Activated CD8-positive, alpha-beta memory T cell treated with anti-CD3 and anti-CD28 coated beads, Interleukin-2, amount 50 U/mL, for 24 hours (primary cell): ENCODE results near the gene GRIP2.

Source experiments
- DNase-seq: peaks from one replicate; pipeline ENCODE4 v3.0.0-alpha.2; 2020; ENCODE audit errors: extremely low read depth

GRIP2 gene

DNA sequence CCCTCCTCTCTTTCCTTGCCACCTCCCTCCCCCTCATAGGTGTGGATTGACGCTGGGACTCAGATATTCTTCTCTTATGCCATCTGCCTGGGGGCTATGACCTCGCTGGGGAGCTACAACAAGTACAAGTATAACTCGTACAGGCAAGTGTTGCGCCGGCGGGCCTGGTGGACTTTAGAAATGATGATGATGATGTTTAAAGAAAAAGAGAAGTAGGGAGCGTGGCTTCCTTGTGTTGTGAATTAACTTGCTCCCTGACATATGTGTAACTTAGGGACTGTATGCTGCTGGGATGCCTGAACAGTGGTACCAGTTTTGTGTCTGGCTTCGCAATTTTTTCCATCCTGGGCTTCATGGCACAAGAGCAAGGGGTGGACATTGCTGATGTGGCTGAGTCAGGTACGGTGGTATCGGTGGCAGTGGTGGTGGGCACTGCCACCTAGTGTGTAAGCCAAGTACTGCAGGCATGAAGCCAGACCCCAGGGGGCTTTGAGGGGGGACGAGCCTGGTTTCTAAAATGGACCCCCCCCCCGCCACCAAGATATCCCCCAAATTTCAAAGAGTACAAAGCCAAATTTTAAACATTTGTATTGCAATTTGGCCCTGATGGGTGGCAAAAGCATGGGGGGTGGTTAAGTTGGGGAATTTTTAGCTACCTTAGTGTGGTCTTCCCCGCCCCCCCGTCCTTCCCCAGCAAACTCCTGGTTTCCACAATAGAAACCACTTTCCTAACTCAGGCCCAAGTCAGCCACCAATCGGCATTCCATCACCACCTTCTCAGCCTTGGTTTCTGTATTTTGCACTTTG, 72.1 kb downstream of the GRIP2 start:
- DNase-seq, result no peak

DNA sequence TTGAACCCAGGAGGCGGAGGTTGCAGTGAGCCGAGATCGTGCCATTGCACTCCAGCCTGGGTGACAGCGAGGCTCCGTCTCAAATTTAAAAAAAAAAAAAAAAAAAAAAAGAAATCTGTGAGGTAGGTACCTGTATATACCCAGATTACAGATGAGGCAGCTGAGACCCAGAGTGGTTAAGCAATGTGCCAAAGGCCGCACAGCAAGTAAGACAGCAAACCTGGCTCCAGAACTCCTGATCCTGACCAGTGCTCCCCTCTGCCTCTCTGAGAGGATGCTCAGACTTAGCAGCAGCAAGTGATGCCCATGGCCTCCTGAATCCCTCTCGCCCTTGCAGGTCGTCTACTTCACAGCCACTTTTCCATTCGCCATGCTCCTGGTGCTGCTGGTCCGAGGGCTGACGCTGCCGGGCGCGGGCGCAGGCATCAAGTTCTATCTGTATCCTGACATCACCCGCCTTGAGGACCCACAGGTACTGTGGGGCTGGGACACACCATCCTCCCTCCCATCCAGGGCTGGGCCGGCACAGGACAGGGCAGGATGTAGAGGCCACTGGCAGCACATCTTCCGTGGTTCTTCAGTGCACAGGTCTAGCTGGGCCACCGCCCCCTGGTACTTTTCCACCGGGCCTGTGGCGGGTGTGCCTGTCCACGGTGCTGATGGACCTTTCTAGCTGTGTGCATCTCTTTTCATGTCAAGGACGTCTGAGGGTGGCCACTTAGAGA, 73.8 kb downstream of the GRIP2 start:
- no peak for DNase-seq

DNA sequence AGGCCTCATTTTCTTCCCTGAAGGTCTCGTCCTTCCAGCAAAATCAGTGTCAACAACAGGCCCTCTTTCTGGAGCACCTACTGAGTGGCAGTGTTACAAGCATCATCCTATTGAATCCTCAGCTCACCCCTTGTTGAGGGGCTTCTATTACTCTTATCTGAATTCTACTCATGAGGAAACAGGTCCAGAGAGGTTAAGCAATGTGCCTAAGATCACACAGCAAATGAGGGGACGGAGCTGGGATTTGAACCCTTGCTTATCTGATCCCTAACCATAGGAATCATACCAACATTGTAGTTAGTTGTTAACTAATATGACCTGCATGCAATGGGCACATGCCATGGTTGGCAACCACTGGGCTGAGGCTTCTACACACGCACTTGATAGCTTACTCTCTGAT, 74.7 kb downstream of the GRIP2 start:
- no peak for DNase-seq

DNA sequence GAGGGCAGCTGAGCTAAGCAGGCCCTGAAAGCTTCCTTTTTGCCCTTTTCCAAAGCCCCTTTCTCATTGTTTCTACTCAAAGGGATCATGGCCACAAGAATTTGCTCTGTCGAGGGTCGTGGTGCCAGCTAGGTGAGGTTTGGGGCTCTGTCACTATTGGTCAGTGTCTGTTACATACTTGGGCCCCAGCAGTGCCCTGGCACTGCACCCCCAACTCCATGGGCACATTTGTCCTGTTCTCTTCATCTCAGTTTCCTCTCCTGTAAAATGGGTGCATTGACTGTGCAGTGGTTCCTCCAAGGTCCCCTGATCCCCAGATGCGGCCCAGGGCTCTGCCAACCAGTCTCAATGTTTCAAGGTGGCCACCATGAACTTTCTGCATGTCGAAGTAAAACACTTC, 75.6 kb downstream of the GRIP2 start:
- DNase-seq, result no peak

DNA sequence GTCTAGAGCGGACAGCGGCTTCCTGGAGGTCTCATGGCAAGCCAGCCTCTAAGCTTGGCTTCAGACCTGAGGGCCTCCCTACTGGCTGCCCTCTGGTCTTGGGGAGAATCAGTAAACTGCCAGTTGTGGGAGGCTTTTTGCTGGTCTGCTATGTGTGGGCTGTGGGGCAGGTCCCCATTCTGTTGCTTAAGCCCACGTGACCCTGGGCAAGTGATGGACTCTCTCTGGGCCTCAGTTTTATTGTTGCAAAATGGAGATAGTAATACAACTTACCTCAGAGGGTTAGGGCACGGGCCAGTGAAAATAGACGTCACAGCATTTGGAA, 76.0 kb downstream of the GRIP2 start:
- DNase-seq, result no peak

DNA sequence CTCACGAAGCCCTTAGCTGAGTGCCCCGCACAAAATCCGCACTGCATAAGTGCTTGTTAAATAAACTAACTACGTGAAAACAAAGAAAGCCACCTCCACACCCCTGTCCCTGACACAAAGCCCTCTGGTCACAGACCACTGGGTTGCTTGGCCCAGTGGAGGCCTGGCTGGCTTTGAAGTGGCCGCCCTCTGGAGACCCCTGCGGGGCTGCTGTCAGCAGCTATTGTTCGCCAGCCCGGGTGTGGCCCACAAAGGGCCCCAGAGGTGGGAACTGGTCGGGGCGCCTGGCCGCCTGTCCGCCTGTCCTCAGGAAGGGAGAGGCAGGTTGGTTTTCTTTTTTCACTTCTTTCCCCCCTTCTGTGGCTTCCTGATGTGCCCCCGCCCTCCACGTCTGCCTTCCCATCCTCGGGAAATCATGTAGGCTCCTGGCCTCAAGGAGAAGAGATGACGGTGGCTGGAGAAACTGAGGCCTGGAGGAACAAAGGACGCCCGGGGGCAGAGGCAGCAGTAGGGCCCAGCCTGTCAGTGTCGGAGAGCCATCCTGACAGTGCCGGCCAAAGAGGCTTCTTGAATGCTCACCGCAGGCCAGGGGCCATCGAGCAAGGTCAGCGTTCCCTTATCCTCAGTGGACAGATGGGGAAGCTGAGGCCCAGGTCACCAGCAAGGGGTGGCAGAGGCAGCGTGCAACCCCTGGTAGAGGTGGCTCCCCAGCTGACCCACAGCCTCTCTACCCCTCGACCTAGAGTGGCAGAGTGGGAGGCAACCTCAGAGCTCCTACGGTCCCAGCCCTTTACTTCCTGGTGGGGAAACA, 76.6 kb downstream of the GRIP2 start:
- DNase-seq, result no peak

DNA sequence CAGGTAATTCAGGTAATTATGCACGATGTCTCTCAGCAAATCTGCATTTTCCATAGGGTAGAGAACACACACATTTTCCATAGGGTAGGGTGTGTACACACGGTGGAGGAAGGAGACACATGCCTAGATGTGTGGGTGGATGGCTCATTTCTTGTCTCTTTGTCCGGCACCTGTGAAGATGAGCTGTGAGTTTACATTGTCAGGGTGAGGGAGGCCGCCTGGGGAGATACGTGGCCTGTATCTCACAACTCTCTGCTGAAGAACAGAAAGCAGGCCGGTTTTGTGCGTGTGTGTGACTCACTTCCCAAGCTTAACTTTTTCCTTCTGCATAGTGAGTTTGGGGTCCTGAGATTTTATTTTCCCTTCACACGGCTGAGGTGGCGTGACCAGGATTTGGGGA, 77.4 kb downstream of the GRIP2 start:
- DNase-seq, result no peak

DNA sequence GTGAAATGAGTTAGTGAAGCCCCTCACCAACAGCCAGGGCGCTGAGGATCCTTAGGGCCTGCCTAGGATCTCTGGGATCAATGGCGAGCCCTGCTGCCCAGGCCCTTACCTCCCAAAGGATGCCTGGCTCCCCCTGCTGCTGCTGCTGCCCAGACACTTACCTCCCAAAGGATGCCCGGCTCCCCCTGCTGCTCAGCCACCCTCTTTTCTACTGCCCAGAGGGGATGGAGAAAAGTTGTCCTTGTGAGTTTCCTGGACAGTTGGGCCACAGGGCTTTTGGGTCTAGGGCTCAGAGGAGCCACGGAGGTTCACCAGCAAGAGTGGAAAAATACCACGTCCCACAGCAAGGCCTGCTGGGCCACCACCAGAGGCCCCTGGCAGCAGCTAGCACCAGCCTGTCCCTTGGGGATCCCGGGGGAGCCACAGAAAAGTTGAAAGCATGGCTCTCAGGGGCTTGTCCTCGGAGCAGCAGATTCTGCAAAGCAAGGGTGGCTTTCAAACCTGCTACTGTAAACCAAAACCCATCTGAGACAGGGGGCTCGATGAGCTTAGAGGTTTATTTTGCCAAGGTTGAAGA, 78.3 kb downstream of the GRIP2 start:
- DNase-seq, result no peak

DNA sequence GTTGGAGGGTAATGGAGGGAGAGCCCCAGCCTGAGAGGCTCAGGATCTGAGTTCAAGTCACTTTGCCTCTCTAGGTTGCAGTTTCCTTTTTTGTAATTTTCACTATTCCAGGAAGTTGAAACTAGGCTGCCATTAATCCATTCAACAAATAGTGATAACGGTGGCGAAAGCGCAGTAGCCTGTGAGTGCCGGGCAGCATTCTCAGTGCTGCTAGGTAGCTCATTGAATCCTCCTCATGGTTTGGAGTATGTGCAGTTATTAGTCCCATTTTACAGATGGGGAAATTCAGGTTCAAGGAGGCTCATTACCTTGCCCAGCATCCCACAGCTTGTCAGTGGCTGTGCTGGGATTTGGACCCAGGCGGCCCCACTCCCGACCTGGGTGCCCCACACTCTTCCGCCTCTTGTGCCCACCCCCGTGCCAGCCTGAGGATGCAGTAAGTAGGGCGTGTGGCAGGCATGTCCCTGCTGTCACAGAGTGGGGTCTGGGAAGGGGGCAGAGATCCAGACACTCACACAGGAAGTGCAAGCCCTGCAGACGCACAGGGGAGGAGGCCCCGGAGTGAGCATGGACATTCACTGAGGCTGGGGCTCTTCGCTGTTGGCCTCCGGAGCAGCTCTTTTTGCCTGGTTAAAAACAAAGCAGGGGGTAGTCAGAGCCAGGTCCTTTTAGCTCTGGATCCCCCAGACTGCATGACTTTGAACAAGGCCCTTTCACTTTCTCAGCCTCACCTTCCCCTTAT, 79.0 kb downstream of the GRIP2 start:
- DNase-seq, result no peak

DNA sequence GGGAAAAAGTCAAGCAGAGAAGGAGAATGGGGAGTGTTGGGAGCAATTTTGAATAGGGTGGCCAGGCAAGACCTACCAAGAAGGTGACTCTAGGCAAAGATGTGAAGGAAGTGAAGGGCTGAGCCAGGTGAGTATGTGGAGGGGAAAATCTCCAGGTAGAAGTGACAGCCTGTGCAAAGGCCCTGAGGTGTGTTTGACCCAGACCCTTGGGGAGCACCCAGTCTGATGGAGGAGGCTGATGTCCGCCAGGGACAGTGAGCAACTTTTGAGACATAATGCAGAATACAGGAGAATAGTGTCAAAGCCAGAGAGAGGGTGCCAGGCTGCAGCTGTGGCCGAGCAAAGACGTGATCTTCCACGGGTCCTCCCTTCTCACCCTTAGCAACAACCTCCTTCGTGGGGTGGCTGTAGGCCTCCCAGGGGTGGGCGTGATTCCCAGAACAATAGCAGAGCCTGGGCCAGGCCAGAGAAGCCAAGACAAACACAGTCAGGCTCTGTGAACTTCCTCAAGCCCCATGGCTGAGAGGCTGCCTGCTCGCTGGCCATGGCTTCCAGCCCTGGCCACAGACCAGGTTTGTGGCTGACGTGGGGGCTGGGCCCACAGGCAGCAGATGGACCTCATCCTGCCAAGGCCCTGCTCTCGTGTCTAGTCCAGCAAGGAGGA, 79.7 kb downstream of the GRIP2 start:
- no peak for DNase-seq

DNA sequence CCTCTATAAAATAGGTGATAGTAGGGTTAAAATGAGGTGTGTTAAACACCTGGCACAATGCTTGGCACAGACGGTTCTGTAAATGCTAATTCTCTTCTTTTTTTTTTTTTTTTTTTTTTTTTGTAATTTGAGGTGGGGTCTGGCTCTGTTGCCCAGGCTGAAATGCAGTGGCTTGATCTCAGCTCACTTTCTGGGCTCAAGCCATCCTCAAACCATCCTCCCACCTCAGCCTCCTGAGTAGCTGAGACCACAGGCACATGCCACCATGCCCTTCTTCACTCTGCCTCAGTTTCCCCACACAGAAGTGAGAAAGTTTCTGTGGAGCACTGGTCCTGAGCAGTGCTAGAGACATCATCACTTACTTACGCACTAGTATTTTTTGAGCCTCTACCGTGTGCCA, 80.4 kb downstream of the GRIP2 start:
- DNase-seq, result no peak

DNA sequence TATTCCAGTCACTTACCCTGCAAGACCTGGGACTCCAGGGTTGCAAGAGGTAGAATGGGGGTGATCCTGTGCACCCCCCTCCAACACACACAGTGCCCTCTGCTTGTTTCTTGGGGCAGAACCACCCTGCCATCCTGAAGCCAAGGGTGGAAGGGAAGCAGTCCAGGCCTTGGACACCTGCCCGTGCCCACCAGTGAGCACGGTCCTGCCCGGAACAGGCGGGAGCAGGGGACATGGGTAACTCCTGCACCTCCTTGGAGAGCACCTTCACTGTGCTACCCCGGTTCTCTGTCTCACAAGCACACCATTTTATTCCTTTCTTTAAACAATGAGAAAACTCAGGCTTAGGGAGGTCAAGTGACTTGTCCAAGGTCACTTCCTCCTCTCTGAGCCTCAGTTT, 80.8 kb downstream of the GRIP2 start:
- DNase-seq, result no peak

DNA sequence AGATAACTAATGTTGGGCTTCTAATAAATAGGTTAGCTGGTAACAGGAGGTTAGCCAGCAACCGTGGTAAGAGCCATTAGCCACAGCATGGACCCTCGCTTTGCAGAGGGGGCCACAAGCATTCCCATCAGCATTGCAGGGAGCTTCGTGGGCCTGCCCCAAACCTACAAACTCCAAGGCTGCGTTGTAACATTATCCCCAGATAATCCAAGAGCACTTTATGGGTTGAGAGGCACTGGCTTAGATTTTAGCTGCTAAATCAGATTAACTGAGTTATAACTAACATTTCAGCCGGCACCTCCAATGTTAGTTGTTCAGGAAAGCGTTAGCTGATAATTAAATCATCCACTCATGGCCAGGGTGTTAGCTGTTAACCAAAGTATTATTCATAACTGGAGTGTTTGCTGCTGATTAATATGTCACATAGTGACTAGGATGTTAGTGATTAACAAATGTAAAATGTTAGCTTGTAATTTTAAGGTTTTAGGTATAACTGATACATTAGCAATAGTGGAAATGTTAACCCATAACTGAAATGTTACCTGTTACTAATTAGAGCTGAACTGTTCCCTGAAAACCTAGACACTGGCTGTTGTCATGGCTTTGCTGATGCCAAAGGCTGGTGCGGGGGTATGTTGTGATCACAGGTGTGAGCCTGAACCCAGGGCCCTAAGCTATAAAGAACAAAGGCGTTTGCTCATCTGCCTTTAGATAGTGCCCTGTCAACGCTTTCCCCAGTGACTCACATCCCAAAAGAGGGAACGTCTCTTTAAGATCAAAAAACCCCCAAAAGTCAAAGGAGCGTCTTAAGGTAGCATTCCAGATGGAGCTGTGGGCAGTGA, 81.5 kb downstream of the GRIP2 start:
- no peak for DNase-seq

DNA sequence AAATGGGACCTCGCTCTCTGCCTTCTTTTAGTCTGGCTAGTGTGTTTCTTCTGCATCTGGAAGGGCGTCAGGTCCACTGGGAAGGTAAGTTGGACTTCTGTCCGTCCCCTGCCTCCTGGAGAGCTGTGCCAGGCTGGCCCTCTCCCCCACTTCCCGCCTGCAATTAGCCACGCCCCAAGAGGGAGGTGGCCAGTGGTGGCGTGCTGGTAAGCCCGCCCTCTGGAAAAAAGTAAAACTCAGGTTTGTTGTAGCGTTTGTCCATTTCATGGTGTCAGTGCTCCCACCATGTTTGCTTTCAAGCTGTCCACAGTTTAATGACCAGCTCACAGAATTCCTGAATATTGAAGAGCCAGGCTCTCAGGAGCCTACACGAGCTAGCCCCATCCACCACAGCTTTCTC, 82.1 kb downstream of the GRIP2 start:
- DNase-seq, result no peak

DNA sequence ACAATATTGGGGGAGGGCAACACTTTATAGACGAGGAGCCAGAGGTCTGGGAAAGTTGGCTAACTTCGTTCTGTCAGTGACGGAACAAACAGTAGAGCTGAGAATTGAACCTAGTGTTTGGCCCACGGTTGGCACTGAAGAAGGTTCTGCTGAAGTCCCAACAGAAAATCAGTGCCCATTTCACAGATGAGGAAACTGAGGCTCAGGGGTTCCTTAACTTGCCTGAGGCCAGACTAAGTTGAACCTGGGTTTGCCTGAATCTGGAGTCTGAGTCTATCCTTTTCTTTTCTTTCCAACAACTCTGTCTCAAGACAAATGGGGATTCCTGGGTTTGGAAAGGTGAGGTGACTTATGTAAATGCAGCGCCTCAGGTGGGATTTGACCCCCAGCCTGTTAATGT, 82.7 kb downstream of the GRIP2 start:
- no peak for DNase-seq

DNA sequence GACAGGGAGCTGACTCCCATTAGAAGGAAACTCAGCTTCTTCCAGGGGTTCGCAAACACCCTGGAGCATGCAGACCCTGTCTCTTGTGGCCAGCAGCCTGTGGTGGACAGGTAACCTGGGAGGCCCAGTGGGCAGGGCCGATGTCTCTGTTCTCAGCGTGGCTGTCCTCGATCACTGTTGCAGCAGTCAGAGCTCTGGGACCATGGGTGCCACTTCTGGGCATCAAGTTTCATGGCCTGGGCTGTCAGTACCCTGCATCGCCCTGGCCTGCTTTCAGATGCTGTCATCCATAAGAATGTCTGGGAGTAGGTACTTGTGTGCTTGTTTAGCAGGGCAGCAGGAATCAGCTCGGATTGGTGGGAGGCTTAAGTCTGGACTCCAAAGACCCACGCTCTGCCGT, 83.3 kb downstream of the GRIP2 start:
- no peak for DNase-seq

DNA sequence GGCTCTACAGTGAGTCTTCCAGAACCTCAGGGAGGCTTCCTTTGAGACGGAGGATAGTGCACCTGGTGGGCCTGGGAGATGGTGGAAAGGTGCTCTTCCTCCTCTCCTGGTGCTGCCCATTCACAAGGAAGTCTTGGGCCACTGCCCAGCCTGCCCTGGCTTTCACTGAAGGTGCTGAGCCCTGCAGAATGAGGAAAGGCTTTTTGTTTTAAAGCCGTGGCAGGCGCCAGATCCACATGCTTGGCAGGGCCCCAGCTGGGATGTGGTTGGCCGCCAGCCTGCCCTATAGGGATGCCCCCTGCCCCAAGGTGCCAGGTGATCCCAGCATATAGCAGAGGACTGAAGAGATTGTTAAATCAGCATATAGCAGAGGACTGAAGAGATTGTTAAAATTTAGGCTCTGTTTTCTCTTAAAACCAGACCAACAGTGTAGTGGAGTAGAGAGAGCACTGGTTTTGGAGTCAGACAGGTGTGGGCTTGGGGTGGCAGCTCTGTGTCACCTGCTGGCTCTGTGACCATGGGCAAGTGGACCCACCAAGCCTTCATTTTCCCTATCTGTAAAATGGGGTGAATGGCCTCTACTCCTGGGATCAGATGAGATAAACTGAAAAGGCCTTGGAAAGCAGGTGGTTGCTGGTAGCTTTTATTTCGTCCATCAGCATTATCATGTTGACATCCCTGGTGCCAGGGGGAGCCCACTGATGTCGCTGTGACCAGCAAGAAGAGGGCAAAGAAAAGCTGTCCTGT, 84.4 kb downstream of the GRIP2 start:
- no peak for DNase-seq

DNA sequence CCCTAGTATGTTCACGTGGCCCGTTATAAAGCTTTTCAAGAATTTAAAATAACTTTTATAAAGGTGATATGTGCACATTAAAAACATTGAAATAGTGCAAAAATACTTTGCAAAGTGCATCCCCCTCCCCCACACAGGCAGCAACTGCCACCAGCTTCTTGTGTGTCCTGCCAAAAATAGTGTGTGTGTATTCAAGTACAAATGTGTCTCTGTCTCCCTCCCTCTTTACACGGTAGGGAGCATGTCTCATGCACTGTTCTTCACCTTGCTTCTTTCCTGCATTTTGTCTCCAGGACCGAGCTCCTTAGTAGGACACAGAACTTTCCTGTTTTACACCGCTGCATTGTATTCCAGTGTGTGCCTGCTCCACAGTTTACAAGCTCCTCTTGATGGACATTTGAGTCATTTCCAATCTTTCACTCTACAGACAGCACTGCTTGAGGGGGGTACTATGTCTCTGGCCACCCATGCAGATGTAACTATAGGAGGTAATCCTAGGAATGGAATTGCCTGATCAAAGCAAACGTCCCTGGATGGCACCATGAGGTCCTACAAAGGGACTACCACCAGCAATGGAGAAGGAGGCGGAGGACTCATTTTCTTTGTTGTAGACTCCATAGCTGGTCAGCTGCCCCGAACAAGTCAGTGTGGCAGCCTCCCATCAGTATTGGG, 85.4 kb downstream of the GRIP2 start:
- DNase-seq, result no peak
